Rectal smooth muscle tissue (tissue), 1 donor: ENCODE data around the gene CLEC18B.
"Not testable (repeated sequence)": the region's sequence is repeated elsewhere in the genome, so short reads cannot be mapped to it uniquely, and the experiment has no call there.

Experiments
- H3K27ac ChIP-seq: one replicate; pipeline ENCODE4 v1.7.0; 2013; ENCODE audit warnings: low read depth, low read length, inconsistent platforms
- H3K27me3 ChIP-seq: one replicate; pipeline ENCODE4 v1.7.0; 2013; ENCODE audit warnings: low read length; ENCODE audit not compliant: control insufficient read depth, insufficient read depth
- H3K36me3 ChIP-seq: one replicate; pipeline ENCODE4 v1.7.0; 2013; ENCODE audit warnings: low read length; ENCODE audit not compliant: control insufficient read depth, insufficient read depth
- H3K4me1 ChIP-seq: one replicate; pipeline ENCODE4 v1.7.0; 2013; ENCODE audit warnings: low read length; ENCODE audit not compliant: control insufficient read depth, insufficient read depth
- H3K4me3 ChIP-seq: one replicate; pipeline ENCODE4 v1.7.0; 2013; ENCODE audit warnings: low read length
- H3K9ac ChIP-seq: one replicate; pipeline ENCODE4 v1.7.0; 2013; ENCODE audit warnings: low read length

Gene CLEC18B

DNA sequence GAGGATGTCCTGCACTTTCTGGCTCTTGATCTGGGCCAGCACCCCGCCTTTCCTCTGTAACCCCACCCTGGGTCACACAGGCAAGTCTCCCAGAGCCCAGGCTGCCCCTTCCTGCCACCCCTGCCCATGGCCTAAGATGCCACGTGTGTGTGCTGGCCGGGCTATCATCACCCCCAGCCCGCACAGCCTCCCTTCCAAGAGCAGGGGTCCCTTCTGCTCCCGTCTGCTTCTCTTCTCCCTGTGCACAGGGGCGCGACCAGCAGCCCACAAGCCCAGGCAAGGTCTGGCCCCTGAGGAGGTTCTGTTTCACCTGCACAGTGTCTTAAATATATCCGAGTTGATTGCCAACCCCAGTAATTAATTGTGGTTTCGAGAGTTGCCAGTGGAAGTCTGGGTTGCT lies 10.3 kb downstream of the CLEC18B start:
- H3K27ac ChIP-seq, H3K27me3 ChIP-seq, H3K4me1 ChIP-seq, H3K9ac ChIP-seq, H3K36me3 ChIP-seq, H3K4me3 ChIP-seq: not testable (repeated sequence)

GRCh38 chr16:74410057-74410957 lies 11.0 kb downstream of the CLEC18B start:
- H3K27ac ChIP-seq, H3K4me1 ChIP-seq, H3K4me3 ChIP-seq, H3K36me3 ChIP-seq, H3K27me3 ChIP-seq, H3K9ac ChIP-seq: not testable (repeated sequence)

- H3K36me3 ChIP-seq, H3K27me3 ChIP-seq, H3K4me3 ChIP-seq, H3K4me1 ChIP-seq, H3K9ac ChIP-seq, H3K27ac ChIP-seq: not testable (repeated sequence)
These were observed 11.9 kb downstream of the CLEC18B start for GRCh38 chr16:74409185-74409981.

GRCh38 chr16:74407362-74407705 lies 13.9 kb downstream of the CLEC18B start:
- H3K27ac ChIP-seq = peak overlapping the region; percentile 72
- not testable (repeated sequence) for H3K9ac ChIP-seq, H3K4me1 ChIP-seq, H3K36me3 ChIP-seq, H3K27me3 ChIP-seq
- H3K4me3 ChIP-seq = peak overlapping the region; percentile 50

DNA sequence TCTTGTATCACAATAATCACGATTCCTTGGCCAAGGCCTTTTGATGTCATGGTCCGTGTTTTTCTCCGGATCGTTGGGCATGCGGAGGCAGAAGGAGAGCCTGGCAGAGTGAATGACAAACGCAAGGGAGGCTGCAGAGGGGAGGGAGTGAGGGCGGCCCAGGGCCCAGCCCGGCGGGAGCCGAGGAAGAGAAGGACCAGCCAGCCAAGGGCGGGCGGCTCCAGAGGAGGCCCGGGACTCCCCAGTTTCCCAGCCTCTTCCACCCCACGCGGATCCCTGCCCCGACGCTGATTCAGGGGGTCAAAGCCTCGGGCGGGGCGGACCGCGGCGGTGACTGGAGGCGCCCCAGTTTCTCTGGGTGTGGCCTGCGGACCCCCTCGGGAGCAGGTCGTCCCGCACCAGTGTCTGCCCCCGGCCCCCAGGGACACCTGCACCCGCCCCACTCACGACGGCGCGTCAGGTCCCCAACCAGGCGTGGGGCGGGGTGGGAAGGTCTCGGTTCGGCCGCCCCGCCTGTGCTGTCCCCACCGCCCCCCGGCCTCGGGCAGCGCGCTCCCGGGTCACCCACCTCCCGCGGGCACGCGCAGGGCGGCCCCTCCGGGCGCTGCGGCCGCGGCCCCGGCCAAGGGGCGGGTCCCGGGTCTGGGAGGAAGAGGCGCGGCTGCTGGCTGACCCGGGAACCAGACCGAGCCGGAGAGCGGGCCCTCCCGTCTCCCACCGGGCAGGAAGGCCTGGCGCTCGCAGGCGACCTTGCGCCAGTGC lies 14.5 kb downstream of the CLEC18B start:
- H3K36me3 ChIP-seq, H3K9ac ChIP-seq, H3K4me1 ChIP-seq, H3K27me3 ChIP-seq: not testable (repeated sequence)
- H3K4me3 ChIP-seq = peak overlapping the region; percentile 50
- H3K27ac ChIP-seq = peak overlapping the region; percentile 72

- not testable (repeated sequence) for H3K27me3 ChIP-seq, H3K27ac ChIP-seq, H3K36me3 ChIP-seq, H3K9ac ChIP-seq, H3K4me1 ChIP-seq, H3K4me3 ChIP-seq
These were observed 16.9 kb downstream of the CLEC18B start for GRCh38 chr16:74404148-74404933.

GRCh38 chr16:74400238-74400637 lies 21.0 kb downstream of the CLEC18B start:
- not testable (repeated sequence) for H3K4me1 ChIP-seq, H3K27me3 ChIP-seq, H3K9ac ChIP-seq, H3K27ac ChIP-seq, H3K4me3 ChIP-seq, H3K36me3 ChIP-seq

DNA sequence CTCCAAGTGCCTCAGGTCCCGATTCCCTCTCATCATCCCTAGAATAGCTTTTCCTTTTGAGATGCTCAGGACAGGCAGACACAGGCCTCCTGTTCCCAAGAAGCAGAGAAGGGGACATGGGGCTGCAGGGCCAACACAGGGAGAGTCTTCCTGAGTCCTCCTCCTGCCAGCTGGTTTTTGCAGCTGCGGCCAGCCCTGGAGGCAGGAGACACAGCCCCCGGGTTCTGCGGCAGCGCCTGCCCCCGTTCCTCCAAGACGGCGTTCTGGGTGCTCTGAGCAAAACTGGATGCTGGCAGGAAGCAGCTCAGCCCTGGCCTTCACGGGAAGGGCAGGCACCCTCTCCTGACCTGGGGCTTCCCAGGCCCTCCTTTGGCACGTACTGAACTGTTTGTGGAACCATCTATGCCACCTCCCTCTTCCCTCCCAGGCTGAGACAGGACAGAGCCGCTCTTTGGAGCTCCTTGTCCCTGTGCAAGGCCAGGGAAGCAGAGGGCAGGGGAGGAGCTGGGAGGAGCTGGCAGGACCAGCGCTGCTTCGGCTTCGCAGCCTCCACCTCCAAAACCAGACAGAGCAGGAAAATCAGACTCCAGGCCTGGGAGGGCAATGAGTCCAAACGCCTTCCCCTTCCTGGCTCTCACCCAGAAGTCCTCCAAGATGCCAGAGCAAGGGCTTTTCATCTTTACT lies 22.9 kb downstream of the CLEC18B start:
- H3K4me1 ChIP-seq, H3K9ac ChIP-seq, H3K4me3 ChIP-seq, H3K27ac ChIP-seq, H3K36me3 ChIP-seq, H3K27me3 ChIP-seq: not testable (repeated sequence)

DNA sequence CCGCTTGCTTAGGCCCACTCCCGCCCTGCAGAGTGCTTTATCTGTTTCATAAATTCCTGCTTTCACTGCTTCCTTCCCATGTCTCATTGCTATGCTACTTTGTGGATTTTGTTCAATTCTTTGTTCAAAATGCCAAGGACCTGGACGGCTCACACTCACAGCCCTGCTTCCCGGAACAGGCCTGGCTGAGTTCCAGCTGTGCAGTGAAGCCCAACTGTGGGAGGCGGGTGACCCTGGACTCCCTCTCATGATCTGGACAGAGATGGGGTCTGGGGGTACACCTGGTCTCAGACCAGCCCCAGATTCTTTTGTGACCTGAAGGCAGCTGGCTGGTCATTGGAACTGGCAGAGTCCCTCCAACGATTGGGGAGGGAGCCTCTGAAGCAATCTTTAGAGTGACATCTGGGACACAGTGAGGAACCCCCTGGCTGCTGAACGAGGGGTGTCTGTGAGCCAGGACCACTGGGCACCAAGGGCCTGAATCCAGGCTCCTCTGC lies 24.7 kb downstream of the CLEC18B start:
- not testable (repeated sequence) for H3K9ac ChIP-seq, H3K27me3 ChIP-seq, H3K36me3 ChIP-seq, H3K4me3 ChIP-seq, H3K4me1 ChIP-seq, H3K27ac ChIP-seq

DNA sequence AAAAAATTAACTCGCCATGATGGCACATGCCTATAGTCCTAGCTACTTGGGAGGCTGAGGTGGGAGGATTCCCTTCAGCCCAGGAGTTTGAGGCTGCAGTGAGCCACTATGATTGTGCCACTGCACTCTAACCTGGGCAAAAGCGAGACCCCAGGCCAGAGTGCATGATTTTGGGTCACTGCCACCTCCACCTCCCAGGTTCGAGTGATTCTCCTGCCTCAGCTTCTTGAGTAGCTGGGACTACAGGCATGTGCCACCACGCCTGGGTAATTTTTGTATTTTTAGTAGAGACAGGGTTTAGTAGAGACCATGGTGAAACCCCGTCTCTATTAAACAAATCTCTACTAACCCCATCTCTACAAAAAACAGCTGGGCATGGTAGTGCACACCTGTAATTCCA lies 26.7 kb downstream of the CLEC18B start:
- H3K4me1 ChIP-seq, H3K4me3 ChIP-seq, H3K9ac ChIP-seq, H3K27me3 ChIP-seq, H3K36me3 ChIP-seq, H3K27ac ChIP-seq: not testable (repeated sequence)

- H3K4me1 ChIP-seq, H3K27me3 ChIP-seq, H3K9ac ChIP-seq, H3K4me3 ChIP-seq, H3K27ac ChIP-seq, H3K36me3 ChIP-seq: not testable (repeated sequence)
These were observed 27.1 kb downstream of the CLEC18B start for GRCh38 chr16:74394131-74394530.
